ENCODE results near the gene SDF2.

The SDF2 gene

GRCh38 chr17:28645576-28645939 is 16.1 kb downstream of the SDF2 start:
- CTCF ChIA-PET, result interaction anchor here (0.7 to 1.1 kb wide), 4 partner anchors 16 to 105 kb away, joined by 3 read pairs; partner anchors contain the start of genes SDF2 and SUPT6H
- no peak for TF ChIP-seq ZNF384 (IDR thresholded peaks at IDR 0.05)
- no peak for TF ChIP-seq SP1 (IDR thresholded peaks at IDR 0.05)
- TF ChIP-seq SUZ12 (IDR thresholded peaks at IDR 0.05), result no peak
- TF ChIP-seq BHLHE40 (IDR thresholded peaks at IDR 0.05; ENCODE audit: borderline replicate concordance), result no peak
- no peak for TF ChIP-seq NFRKB (IDR thresholded peaks at IDR 0.05)
- TF ChIP-seq FOXM1 (IDR thresholded peaks at IDR 0.05; ENCODE audit: borderline replicate concordance), result no peak
- TF ChIP-seq ARNT (IDR thresholded peaks at IDR 0.05), result no peak
- TF ChIP-seq FOXA1 (IDR thresholded peaks at IDR 0.05), result no peak
- POLR2A ChIA-PET, result interaction anchor here (0.6 to 6.5 kb wide), 19 partner anchors 8 to 308 kb away, joined by 3 to 94 read pairs (median 5); partner anchors contain the start of genes PIGS, PROCA1, RPL23A and SDF2
- DNase-seq (ENCODE audit: extremely low spot score), result no peak

DNA sequence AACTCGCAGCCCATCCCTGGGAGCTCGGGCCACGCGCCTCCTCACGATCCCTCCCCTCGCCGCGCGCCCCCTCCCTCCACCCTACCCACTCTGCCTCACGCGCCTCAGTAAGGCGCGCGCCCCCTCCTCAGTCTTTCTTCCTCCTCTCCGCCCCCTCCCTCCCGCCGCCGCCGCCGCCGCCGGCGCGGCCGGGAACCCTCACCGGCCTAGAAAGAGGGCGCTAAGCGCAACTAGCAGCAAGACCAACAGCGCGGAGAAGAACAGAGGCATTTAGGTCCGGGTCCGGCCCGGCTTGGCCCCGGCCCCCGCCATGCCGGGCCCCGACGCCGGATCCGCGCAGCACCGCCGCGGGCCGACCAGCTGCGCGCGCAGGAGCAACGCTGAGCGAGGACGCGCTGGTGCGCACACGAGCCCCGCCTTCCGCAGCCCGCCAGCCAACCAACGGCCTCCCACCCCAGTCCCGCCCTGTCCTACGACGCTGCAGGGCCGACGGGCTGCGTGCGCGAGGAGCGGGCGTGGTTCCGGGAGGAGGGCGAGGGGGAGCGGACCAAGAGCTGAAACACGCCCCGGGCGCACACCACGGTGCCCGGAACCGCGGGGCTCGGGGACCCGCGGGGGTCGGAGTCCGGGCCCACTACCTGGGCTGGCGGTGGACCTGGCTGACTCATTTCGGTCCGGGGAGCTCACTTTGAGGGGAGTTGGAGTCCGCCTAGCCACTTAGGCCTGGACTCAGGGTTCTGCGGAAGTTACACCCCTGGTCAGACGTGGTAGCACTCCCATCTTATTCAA is 16.7 kb downstream of the SDF2 start, which contains the start of gene BLTP2:
Gene BLTP2, minus strand, starts transcription at position 372 of the 789 bp plus-strand sequence. Its CDS starts 102 bp downstream, at position 270.
- TF ChIP-seq TARDBP (IDR thresholded peaks at IDR 0.05) (no peak), ELF4 (IDR thresholded peaks at IDR 0.05) (no peak), FOXM1 (IDR thresholded peaks at IDR 0.05; ENCODE audit: borderline replicate concordance) (no peak), SP1 (IDR thresholded peaks at IDR 0.05) (no peak)
- ChIA-PET POLR2A (interaction anchor here (0.6 to 6.5 kb wide), 23 partner anchors 9 to 308 kb away, joined by 3 to 94 read pairs (median 5); partner anchors contain the start of genes PHF12, PIGS, PROCA1 and RPL23A), CTCF (interaction anchor here (0.7 to 1.8 kb wide), 6 partner anchors 13 to 167 kb away, joined by 3 to 7 read pairs (median 3); partner anchors contain the start of genes SDF2 and SUPT6H)
- DNase-seq (ENCODE audit: extremely low spot score), result peak; percentile 92

DNA sequence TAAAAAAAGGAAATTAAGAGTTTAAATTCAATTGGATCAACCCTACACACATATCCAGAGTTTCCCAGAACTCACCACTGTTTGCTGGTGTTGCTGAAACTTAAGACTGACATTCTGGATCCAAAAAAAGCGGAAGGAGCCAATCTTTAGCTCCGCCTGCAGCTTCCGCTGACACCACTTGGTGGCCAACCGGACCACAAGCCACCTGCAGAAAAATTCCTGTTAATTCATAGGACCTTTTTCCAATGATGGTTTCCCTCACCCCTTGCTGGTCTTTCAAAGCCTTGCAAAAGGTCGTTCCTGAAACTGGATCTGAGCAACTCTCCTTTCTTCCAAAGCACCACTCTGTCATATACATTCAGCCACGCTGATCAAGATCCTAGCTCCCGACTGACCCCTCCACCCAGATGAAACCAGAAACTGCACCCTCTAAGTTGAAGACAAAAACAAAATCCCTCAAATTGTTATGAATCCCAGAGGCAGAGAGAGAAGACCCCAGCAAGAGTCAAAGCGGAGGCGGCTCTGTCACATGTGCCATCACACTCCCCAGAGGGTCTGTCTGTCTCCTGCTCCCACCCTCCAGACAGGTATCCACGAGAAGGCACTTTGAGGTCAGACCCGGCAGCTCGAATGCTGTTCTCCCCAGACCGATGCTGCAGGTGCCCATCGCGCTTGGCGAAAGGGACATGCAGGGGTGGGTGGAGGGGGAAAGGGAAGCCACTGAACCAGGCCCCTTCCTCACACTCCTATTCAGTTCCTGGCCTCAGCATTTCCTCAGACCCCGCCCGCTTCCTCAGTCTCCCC is 17.5 kb downstream of the SDF2 start:
- POLR2A ChIA-PET, result interaction anchor here (0.6 to 6.5 kb wide), 20 partner anchors 10 to 613 kb away, joined by 3 to 94 read pairs (median 4); partner anchors contain the start of genes PHF12, PIGS, PROCA1 and RPL23A
- peak; percentile 52 for DNase-seq (ENCODE audit: extremely low spot score)

DNA sequence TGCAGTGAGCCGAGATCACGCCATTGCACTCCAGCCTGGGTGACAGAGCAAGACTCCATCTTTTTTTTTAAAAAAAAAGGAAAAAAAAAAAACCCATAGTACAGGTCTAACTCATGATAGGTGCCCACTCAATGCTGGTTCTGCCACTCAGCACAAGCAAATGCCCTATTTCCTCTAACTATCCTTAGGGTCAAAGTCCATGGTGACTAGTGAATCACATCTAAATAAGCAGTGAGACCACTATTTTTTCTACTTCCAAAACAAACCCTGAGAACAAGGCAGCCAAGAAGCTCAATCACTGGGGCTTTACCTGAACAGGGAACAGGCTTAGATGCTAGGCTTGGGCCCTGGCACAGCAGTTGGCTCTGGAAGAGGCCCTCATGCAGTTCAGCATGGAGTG is 20.1 kb downstream of the SDF2 start:
- ChIA-PET CTCF (no interaction called here), POLR2A (interaction anchor here (1.0 to 6.5 kb wide), 2 partner anchors 9 to 20 kb away, joined by 3 to 94 read pairs; partner anchors contain the start of genes SDF2 and SUPT6H)
- TF ChIP-seq LEF1 (IDR thresholded peaks at IDR 0.05; ENCODE audit: borderline replicate concordance), result no peak
- TF ChIP-seq, protein P1, sequence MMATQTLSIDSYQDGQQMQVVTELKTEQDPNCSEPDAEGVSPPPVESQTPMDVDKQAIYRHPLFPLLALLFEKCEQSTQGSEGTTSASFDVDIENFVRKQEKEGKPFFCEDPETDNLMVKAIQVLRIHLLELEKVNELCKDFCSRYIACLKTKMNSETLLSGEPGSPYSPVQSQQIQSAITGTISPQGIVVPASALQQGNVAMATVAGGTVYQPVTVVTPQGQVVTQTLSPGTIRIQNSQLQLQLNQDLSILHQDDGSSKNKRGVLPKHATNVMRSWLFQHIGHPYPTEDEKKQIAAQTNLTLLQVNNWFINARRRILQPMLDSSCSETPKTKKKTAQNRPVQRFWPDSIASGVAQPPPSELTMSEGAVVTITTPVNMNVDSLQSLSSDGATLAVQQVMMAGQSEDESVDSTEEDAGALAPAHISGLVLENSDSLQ (IDR thresholded peaks at IDR 0.05), result no peak
- no peak for TF ChIP-seq L3MBTL2 (conservative IDR thresholded peaks at IDR 0.05)
- TF ChIP-seq CTBP1 (IDR thresholded peaks at IDR 0.05; ENCODE audit: borderline replicate concordance), result no peak
- no peak for TF ChIP-seq ELF4 (IDR thresholded peaks at IDR 0.05)
- no peak for DNase-seq (ENCODE audit: extremely low spot score)

More for the DNA sequence above, 17.5 kb downstream of the SDF2 start:
- CTCF ChIA-PET, result interaction anchor here (0.7 to 1.8 kb wide), 12 partner anchors 9 to 473 kb away, joined by 3 to 8 read pairs (median 3); partner anchors contain the start of genes NEK8, SDF2 and SUPT6H
- TF ChIP-seq FOXK2 (IDR thresholded peaks at IDR 0.05), result no peak
- TF ChIP-seq BHLHE40 (IDR thresholded peaks at IDR 0.05; ENCODE audit: borderline replicate concordance), result no peak
- TF ChIP-seq, protein P1 (IDR thresholded peaks at IDR 0.05), result 0 out of 2 replicates have a peak, but pooled peaks have one; percentile 33
- no peak for TF ChIP-seq HDGF (IDR thresholded peaks at IDR 0.05; ENCODE audit: borderline replicate concordance)
- TF ChIP-seq NFRKB (IDR thresholded peaks at IDR 0.05), result no peak
- TF ChIP-seq ARNT (IDR thresholded peaks at IDR 0.05), result no peak
- no peak for TF ChIP-seq ELF4 (IDR thresholded peaks at IDR 0.05)
- no peak for TF ChIP-seq SP1 (IDR thresholded peaks at IDR 0.05)

DNA sequence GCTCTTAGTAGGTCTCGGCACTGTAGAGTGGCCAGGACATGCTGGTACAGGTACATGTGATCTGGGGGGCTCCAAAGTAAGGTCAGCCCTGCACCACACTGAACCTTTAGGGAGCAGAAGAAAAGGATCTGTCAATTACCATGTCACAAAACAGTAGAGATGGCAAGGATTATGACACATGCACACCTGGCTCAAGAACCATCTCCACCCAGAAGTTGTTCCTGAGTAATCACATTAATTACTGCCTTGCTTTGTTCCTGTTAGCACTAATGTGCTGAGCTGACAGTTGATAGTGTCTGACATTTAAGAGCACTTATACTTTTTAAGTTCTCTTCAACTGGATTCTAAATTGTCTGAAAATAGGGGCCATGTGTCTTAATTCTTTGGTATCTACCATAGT is 26.2 kb downstream of the SDF2 start:
- TF ChIP-seq BHLHE40 (IDR thresholded peaks at IDR 0.05; ENCODE audit: borderline replicate concordance) (no peak), ZNF384 (IDR thresholded peaks at IDR 0.05) (no peak), ELF4 (IDR thresholded peaks at IDR 0.05) (no peak), HDGF (IDR thresholded peaks at IDR 0.05; ENCODE audit: borderline replicate concordance) (no peak), CTBP1 (IDR thresholded peaks at IDR 0.05; ENCODE audit: borderline replicate concordance) (no peak)
- TF ChIP-seq, protein P1 (IDR thresholded peaks at IDR 0.05), result no peak
- CTCF ChIA-PET, result interaction anchor here (1.0 to 1.2 kb wide), 2 partner anchors 8 to 92 kb away, joined by 3 read pairs; no protein-coding TSS in a partner anchor
- no peak for DNase-seq (ENCODE audit: extremely low spot score)
- POLR2A ChIA-PET, result interaction anchor here (5.5 kb wide), 1 partner anchor 9 kb away, joined by 32 read pairs; the partner anchor contains the start of gene BLTP2

Measured in HEK293T (cell line).